AG09319 (cell line): Measurements from ENCODE around the gene KLHL29.

Experiments used
- DNase-seq: peaks from one replicate; pipeline ENCODE4 v3.0.0-alpha.2; 2010; ENCODE audit warnings: low read depth; ENCODE audit errors: extremely low read depth
- TF ChIP-seq, protein P1 (sequence below): IDR thresholded peaks from 2 replicates; pipeline ENCODE4 v1.5.1; 2011; ENCODE audit warnings: low read depth, mild to moderate bottlenecking, inconsistent platforms, low read length, moderate library complexity

Gene KLHL29

DNA sequence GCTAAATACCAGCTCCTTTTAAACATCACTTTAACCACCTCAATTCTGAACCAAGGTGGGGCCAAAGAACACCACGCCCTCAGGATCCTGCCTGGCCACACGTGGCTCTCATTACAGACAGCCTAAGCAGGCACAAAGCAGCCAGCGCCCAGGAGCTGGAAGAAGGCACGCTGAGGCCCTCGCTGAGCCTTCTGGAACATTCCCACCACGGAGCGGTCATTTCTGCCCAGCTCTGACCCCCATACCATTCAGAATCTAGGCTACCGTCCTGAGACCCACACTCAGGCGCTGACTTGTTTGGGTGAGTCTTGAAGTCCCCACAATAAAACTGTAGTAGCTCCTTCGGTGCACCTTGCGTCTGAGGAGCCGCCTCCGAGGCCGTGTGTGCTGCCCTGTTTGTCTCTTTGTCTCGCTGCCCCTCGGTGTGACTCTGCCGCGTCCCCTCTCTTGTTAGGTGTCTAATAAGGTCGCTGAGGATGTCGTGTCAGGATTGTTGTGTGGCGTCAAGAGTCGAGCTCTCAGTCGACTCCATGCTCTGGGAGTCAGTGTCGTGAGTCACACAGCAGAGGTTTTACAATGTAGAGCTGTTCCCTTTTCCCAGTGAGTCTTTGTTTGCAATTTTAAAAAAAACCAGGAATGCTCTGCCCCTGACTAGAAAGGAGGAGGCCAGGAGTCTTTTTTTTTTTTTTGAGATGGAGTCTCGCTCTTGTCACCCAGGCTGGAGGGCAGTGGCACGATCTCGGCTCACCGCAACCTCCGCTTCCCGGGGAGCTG is 242.4 kb downstream of the KLHL29 start:
- no peak for DNase-seq

DNA sequence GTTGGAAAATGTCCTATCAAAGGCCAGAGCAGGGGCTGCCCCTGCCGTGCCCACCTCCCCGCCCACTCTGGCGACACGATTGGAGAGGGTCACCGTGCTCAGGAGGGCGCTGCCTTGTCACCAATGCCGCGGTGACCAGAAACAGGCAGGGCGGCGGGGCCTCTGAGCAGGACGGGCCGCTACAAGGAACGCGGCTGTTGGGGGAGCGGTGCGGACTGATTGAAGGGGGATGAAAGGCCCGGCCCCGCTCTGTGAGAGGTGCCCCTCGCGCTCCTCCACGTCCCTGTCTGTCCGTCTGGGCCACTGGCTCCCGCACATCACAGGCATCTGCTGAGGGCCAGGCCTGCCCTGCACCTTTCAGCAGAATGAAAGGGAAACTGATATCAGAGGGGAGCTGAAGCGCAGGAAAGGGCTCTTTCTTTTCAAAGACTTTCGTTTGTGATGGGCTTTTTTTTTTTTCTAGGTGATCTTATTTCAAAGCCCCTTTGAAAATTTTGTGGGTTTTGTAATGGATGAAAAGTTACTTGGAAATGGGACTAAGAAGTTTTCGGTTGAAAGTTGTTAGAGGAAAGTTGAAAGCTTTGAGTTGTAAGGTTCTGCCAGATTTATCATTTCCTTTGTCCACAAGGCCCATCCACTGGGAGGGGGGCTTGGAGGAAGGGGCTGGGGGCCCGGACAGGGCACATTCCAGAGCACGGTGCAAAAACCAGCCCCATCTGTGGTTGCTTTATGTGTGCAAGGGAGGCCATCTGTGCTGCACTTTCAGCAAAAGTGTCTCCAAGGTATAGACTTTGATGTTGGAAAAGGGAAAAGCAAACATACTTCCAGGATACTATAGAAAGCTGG is 244.2 kb downstream of the KLHL29 start:
- TF ChIP-seq, protein P1, sequence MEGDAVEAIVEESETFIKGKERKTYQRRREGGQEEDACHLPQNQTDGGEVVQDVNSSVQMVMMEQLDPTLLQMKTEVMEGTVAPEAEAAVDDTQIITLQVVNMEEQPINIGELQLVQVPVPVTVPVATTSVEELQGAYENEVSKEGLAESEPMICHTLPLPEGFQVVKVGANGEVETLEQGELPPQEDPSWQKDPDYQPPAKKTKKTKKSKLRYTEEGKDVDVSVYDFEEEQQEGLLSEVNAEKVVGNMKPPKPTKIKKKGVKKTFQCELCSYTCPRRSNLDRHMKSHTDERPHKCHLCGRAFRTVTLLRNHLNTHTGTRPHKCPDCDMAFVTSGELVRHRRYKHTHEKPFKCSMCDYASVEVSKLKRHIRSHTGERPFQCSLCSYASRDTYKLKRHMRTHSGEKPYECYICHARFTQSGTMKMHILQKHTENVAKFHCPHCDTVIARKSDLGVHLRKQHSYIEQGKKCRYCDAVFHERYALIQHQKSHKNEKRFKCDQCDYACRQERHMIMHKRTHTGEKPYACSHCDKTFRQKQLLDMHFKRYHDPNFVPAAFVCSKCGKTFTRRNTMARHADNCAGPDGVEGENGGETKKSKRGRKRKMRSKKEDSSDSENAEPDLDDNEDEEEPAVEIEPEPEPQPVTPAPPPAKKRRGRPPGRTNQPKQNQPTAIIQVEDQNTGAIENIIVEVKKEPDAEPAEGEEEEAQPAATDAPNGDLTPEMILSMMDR: no peak
- DNase-seq: no peak

More for the DNA sequence above, 242.4 kb downstream of the KLHL29 start:
- TF ChIP-seq, protein P1: no peak

DNA sequence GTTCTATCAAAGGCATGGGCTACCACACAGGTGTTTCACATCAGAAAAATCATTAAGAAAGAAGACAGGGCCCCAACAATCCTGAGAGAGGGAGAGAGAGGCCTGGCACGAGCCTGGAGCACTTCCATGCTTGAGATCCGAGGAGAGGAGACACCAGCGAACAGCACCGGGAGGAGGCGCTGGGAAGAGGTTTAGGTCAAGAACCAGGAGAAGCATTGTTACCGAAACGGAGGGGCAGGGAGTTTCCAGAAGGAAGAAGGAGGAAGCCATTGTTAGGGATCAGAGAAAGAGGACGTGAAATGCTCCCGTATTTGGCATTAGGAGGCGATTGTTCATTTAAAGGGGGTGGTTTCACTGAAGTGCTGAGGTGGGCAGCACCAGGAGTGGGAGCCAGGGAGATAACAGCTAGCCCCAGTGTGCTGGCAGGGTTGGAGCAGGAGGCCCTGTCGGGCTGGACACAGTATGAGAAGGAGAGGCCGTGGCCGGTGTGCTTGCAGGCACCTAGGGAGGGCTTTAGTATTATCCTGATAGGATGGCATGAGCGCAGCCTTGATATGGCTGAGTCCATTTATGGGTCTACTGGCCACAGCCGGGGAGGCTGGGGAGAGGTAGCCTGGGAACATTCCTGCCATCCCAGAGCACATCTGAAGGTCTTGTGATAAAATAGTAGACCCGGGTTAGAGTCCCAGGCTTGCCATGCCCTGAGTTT is 244.9 kb downstream of the KLHL29 start:
- TF ChIP-seq, protein P1: no peak
- no peak for DNase-seq

DNA sequence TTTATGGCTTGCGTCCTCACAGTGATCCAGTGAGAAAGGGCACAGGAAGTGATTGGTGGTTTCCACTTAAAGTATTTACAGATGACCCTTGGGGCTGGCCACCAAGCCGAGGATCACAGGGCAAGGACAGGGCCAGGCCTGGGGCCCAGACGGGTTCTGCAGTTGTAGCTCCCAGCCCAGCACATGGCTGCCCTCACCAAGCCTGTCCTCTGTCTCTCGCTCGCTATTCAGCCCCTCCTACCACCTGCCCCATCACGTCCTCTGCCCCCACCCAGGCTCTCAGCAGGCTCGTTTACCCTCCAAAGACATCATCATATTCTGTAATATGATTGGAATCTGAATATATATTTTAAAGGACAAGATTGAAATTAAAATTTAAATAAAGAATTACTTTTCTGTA is 246.0 kb downstream of the KLHL29 start:
- no peak for DNase-seq
- TF ChIP-seq, protein P1: no peak

DNA sequence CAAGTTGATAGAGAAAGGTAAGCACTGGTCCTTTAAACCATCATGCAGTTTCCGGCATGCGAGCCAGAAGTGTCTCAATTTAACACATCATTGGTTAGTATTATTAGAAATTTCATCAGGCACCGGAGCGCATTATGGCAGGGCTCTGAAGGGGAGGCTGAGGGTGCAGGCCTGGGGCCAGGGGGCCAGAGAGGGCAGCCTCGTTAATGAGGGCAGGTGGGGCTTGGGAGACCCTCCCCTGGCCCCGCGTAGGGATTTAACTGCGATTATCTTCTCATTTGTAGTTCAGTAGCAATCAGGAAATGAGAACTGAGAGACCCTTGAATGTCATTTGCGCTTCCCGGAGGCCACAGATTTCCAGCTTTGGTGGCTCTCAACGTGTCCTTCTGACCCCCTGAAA is 246.4 kb downstream of the KLHL29 start:
- no peak for DNase-seq
- TF ChIP-seq, protein P1: no peak

DNA sequence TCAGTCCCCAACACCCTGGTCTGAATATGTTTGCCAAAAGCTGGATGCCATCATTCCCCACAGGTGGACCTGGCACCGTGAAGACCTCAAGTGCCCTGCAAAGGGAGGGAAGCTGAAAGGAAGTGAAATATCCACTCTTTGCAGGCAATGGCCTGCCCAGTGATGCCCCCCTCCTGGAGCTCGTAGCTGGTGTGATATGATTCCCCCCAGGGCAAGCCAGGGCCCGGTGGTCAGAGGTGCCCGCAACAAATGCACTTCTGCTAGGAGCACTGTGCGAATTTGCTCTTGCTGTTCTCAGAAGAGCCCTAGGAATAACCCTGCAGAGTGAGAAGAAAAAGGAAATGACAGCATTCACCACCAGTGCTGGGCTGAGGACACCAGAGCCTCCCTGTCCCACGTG is 247.4 kb downstream of the KLHL29 start:
- TF ChIP-seq, protein P1: no peak
- no peak for DNase-seq
